ENCODE measurements around the gene CARS2. TPM values are rescaled to one million over a fixed set of nuclear protein-coding genes. Genes with fewer than 3 reads are reported as not detected.

The CARS2 gene
- total RNA-seq, 1 experiment from 2014 or later, result 70.9 TPM

DNA sequence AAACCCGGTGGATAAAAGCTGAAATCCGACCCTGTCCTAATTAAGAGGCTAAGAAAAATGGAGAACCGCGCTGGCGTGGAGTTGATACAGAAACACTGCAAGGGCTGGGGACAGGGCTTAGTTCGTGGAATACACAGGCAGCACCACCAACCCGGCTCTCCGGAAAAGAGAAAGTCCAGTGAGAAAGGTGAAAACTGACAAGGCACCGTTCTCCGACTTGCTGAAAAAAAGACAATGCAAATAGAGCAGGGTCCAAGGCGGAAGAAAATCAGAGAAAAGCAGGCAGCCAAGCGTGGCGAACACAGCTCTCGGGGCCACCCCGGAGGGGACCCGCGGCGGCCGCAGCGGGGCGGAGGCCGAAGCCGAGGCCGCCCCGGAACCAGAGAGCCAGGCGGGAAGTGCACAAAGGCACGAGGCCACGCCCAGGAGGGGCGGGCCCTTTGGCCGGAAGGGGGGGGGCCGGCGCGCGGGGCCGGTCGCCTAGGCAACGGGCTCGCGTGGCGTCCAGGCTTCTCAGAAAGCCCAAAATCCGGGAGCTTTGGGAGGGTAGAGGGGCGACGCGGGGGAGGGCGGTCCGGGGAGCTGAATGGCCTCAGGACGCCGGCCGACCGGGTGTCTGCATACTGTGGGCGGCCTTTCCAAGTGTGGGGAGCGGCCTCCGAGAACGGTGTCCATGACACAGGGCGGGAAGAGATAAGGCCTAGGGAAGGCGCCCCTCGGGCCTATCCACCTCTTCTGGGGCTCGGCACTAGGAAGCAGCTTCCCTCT is 6.3 kb upstream of the CARS2 start:
- no TSS peak for BruUV-seq (replicated peaks)
- Histone ChIP-seq H3K4me3 (ENCODE audit: low read length) (peak overlapping the region; percentile 80), H3K27me3 (ENCODE audit: low read length) (no peaks in the 10 kb centered on the region), H3K79me2 (ENCODE audit: low read length) (peaks cover 34% of the 10 kb centered on the region), H3K9me2 (replicated peaks; ENCODE audit: low read length) (no peaks in the 10 kb centered on the region), H4K20me1 (ENCODE audit: low read length) (peaks cover 8% of the 10 kb centered on the region; the same call in 1 of the 2 replicates), H2AFZ (ENCODE audit: low read length) (peak overlapping the region; percentile 92), H3K27ac (ENCODE audit: low read length) (peak overlapping the region; percentile 90), H3F3A (ENCODE audit: low read length, unreplicated experiment) (no peaks in the 10 kb centered on the region), H3K4me2 (ENCODE audit: low read length) (peak overlapping the region; percentile 88), H3K9ac (ENCODE audit: low read length) (peak overlapping the region; percentile 98), H3K9me3 (ENCODE audit: low read length) (no peaks in the 10 kb centered on the region), H3K36me3 (ENCODE audit: low read depth, low read length) (no peaks in the 10 kb centered on the region), H3K4me1 (ENCODE audit: insufficient read depth, low read length) (0 out of 2 replicates have a peak, but pooled peaks cover 4% of the 10 kb centered on the region)
- no peak for TF ChIP-seq EZH2 (IDR thresholded peaks at IDR 0.05; ENCODE audit: low read length, unreplicated experiment)
- no peak for TF ChIP-seq EZH2phosphoT487 (IDR thresholded peaks at IDR 0.05; ENCODE audit: borderline replicate concordance, low read length)
- TF ChIP-seq, protein P1, sequence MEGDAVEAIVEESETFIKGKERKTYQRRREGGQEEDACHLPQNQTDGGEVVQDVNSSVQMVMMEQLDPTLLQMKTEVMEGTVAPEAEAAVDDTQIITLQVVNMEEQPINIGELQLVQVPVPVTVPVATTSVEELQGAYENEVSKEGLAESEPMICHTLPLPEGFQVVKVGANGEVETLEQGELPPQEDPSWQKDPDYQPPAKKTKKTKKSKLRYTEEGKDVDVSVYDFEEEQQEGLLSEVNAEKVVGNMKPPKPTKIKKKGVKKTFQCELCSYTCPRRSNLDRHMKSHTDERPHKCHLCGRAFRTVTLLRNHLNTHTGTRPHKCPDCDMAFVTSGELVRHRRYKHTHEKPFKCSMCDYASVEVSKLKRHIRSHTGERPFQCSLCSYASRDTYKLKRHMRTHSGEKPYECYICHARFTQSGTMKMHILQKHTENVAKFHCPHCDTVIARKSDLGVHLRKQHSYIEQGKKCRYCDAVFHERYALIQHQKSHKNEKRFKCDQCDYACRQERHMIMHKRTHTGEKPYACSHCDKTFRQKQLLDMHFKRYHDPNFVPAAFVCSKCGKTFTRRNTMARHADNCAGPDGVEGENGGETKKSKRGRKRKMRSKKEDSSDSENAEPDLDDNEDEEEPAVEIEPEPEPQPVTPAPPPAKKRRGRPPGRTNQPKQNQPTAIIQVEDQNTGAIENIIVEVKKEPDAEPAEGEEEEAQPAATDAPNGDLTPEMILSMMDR (conservative IDR thresholded peaks at IDR 0.05; ENCODE audit: low read depth, low read length), result no peak
- ATAC-seq (peak; percentile 31), DNase-seq (peak; percentile 81)
- POLR2A ChIA-PET (ENCODE audit: unreplicated experiment), result interaction anchor here (0.6 to 0.8 kb wide), 4 partner anchors 85 to 585 kb away, joined by 3 to 10 read pairs (median 4); no protein-coding TSS in a partner anchor
- CTCF ChIA-PET, result interaction anchor here (0.7 kb wide), 1 partner anchor 256 kb away, joined by 3 read pairs; no protein-coding TSS in a partner anchor
- intact Hi-C loops (cut with micrococcal nuclease), result loop anchor here (2.0 kb wide), 1 partner anchor 97 kb away; the partner anchor contains the start of gene NAXD

DNA sequence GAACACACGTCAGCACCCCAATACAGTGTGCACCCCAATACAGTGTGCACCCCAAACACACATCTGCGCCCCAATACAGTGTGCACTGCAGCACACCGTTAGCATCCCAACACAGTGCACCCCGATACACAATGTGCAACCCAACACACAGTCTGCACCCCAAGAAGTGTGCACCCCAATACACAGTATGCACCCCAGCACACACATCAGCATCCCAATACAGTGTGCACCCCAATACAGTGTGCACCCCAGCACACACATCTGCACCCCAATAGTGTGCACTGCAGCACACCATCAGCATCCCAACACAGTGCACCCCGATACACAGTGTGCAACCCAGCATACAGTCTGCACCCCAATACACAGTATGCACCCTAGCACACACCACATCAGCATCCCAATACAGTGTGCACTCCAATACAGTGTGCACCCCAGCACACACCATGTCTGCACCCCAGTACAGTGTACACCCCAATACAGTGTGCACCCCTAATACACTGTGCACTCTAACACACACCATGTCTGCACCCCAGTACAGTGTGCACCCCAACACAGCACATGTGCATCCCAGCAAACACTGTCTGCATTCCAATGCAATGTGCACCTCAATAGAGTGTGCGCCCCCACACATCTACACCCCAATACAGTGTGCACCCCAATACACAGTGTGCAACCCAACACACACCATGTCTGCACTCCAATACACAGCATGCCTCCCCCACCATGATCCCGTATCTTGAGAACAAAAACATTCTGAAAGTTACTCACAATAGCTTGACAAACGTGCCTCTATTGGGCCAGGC is 855 bp upstream of the CARS2 start:
- Histone ChIP-seq H3K4me2 (ENCODE audit: low read length) (peak overlapping the region; percentile 88), H3K9ac (ENCODE audit: low read length) (peak overlapping the region; percentile 52), H3K4me3 (ENCODE audit: low read length) (peak overlapping the region; percentile 70), H3K27ac (ENCODE audit: low read length) (0 out of 2 replicates have a peak overlapping the region, but pooled peaks have one; percentile 11), H3K9me2 (replicated peaks; ENCODE audit: low read length) (no peaks in the 10 kb centered on the region), H2AFZ (ENCODE audit: low read length) (peak overlapping the region; percentile 71), H3K4me1 (ENCODE audit: insufficient read depth, low read length) (peaks cover 25% of the 10 kb centered on the region), H3K9me3 (ENCODE audit: low read length) (no peaks in the 10 kb centered on the region), H3K36me3 (ENCODE audit: low read depth, low read length) (peaks cover 6% of the 10 kb centered on the region; the same call in 1 of the 2 replicates), H3F3A (ENCODE audit: low read length, unreplicated experiment) (no peaks in the 10 kb centered on the region), H4K20me1 (ENCODE audit: low read length) (no peaks in the 10 kb centered on the region), H3K79me2 (ENCODE audit: low read length) (peaks cover 46% of the 10 kb centered on the region), H3K27me3 (ENCODE audit: low read length) (no peaks in the 10 kb centered on the region)
- ChIA-PET POLR2A (ENCODE audit: unreplicated experiment) (interaction anchor here (0.6 kb wide), 2 partner anchors 11 to 51 kb away, joined by 4 to 5 read pairs; no protein-coding TSS in a partner anchor), CTCF (no interaction called here)
- TF ChIP-seq, protein P1 (conservative IDR thresholded peaks at IDR 0.05; ENCODE audit: low read depth, low read length), result no peak
- TF ChIP-seq EZH2 (IDR thresholded peaks at IDR 0.05; ENCODE audit: low read length, unreplicated experiment) (no peak), EZH2phosphoT487 (IDR thresholded peaks at IDR 0.05; ENCODE audit: borderline replicate concordance, low read length) (no peak)
- intact Hi-C loops (cut with micrococcal nuclease), result no loop called here
- BruUV-seq (replicated peaks), result no TSS peak
- ATAC-seq (no peak), DNase-seq (no peak)
